Measurements from ENCODE around the gene SESN3. TPM values are rescaled to one million over a fixed set of nuclear protein-coding genes. Genes with fewer than 3 reads are reported as not detected.

SESN3 gene
- total RNA-seq, 1 experiment from 2014 or later: 0.55 TPM

DNA sequence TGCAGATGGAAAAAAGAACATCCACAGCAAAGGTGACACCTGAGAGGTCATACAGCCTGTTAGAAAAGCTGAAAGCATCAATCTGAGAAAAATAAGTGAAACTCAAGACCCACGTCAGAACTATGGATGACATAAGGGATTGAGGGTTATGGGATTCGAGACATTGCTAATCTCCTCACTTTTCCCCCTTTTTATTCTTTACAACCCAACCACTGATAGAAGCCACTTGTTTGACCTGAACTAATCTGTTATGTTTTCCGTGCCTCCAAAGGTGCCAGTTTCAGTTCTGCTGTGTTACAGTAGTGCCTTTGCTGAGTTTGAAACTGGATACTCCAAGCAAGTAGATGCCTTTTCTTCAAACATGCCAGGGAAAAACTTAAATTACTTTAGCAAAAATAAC lies 16.9 kb upstream of the SESN3 start:
- Histone ChIP-seq H3K36me3 (ENCODE audit: low read depth, low read length) (no peaks in the 10 kb centered on the region), H3K4me1 (ENCODE audit: insufficient read depth, low read length) (no peaks in the 10 kb centered on the region), H3K9ac (ENCODE audit: low read length) (no peak overlapping the region), H3K27ac (ENCODE audit: low read length) (no peak overlapping the region), H3K9me3 (ENCODE audit: low read length) (no peaks in the 10 kb centered on the region), H3F3A (ENCODE audit: low read length, unreplicated experiment) (no peaks in the 10 kb centered on the region), H3K79me2 (ENCODE audit: low read length) (no peaks in the 10 kb centered on the region), H4K20me1 (ENCODE audit: low read length) (no peaks in the 10 kb centered on the region), H3K9me2 (replicated peaks; ENCODE audit: low read length) (no peaks in the 10 kb centered on the region), H3K27me3 (ENCODE audit: low read length) (peaks cover 53% of the 10 kb centered on the region), H3K4me2 (ENCODE audit: low read length) (no peak overlapping the region), H3K4me3 (ENCODE audit: low read length) (no peak overlapping the region), H2AFZ (ENCODE audit: low read length) (no peak overlapping the region)
- CTCF ChIA-PET: no interaction called here
- TF ChIP-seq, protein P1, sequence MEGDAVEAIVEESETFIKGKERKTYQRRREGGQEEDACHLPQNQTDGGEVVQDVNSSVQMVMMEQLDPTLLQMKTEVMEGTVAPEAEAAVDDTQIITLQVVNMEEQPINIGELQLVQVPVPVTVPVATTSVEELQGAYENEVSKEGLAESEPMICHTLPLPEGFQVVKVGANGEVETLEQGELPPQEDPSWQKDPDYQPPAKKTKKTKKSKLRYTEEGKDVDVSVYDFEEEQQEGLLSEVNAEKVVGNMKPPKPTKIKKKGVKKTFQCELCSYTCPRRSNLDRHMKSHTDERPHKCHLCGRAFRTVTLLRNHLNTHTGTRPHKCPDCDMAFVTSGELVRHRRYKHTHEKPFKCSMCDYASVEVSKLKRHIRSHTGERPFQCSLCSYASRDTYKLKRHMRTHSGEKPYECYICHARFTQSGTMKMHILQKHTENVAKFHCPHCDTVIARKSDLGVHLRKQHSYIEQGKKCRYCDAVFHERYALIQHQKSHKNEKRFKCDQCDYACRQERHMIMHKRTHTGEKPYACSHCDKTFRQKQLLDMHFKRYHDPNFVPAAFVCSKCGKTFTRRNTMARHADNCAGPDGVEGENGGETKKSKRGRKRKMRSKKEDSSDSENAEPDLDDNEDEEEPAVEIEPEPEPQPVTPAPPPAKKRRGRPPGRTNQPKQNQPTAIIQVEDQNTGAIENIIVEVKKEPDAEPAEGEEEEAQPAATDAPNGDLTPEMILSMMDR (conservative IDR thresholded peaks at IDR 0.05; ENCODE audit: low read depth, low read length): no peak
- no peak for TF ChIP-seq EZH2 (IDR thresholded peaks at IDR 0.05; ENCODE audit: low read length, unreplicated experiment)
- no peak for TF ChIP-seq EZH2phosphoT487 (IDR thresholded peaks at IDR 0.05; ENCODE audit: borderline replicate concordance, low read length)
- ATAC-seq (no peak), DNase-seq (no peak)
- intact Hi-C loops (cut with micrococcal nuclease): no loop called here
- no TSS peak for BruUV-seq (replicated peaks)
- POLR2A ChIA-PET (ENCODE audit: unreplicated experiment): no interaction called here

DNA sequence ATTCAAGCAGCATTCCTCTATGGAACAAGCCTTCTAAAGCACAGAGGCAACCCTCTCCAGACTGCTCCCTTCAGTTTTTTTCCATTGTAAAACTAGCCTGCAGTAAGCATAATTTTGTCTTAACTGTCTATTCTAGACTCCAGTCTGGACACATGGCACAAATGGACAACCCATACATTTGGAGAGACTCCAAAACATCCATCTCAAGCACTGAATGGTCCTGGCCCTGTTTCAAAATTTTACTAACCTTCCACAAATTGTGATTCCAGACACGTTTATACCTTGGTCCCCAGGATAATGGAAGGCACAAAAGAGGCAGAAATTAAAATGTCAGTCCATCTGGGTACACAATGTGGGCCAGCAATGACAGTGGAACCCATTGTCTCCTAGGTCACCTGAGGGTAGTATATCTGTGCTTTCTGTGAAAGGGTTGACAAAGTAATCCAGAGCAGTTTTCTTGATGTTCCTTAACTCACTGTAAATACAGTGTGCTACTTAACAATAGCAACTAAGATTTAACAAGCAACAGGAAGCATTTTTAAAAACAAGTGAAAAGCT lies 16.2 kb upstream of the SESN3 start:
- Histone ChIP-seq H3K4me1 (ENCODE audit: insufficient read depth, low read length) (no peaks in the 10 kb centered on the region), H4K20me1 (ENCODE audit: low read length) (no peaks in the 10 kb centered on the region), H3K9ac (ENCODE audit: low read length) (no peak overlapping the region), H3K27me3 (ENCODE audit: low read length) (peaks cover 56% of the 10 kb centered on the region), H2AFZ (ENCODE audit: low read length) (no peak overlapping the region), H3K79me2 (ENCODE audit: low read length) (no peaks in the 10 kb centered on the region), H3K9me3 (ENCODE audit: low read length) (no peaks in the 10 kb centered on the region), H3K36me3 (ENCODE audit: low read depth, low read length) (no peaks in the 10 kb centered on the region), H3K27ac (ENCODE audit: low read length) (no peak overlapping the region), H3F3A (ENCODE audit: low read length, unreplicated experiment) (no peaks in the 10 kb centered on the region), H3K9me2 (replicated peaks; ENCODE audit: low read length) (no peaks in the 10 kb centered on the region), H3K4me2 (ENCODE audit: low read length) (no peak overlapping the region), H3K4me3 (ENCODE audit: low read length) (no peak overlapping the region)
- TF ChIP-seq, protein P1 (conservative IDR thresholded peaks at IDR 0.05; ENCODE audit: low read depth, low read length): no peak
- no peak for TF ChIP-seq EZH2phosphoT487 (IDR thresholded peaks at IDR 0.05; ENCODE audit: borderline replicate concordance, low read length)
- TF ChIP-seq EZH2 (IDR thresholded peaks at IDR 0.05; ENCODE audit: low read length, unreplicated experiment): no peak
- intact Hi-C loops (cut with micrococcal nuclease): no loop called here
- no peak for ATAC-seq
- DNase-seq: no peak
- no TSS peak for BruUV-seq (replicated peaks)
- ChIA-PET POLR2A (ENCODE audit: unreplicated experiment) (no interaction called here), CTCF (no interaction called here)

DNA sequence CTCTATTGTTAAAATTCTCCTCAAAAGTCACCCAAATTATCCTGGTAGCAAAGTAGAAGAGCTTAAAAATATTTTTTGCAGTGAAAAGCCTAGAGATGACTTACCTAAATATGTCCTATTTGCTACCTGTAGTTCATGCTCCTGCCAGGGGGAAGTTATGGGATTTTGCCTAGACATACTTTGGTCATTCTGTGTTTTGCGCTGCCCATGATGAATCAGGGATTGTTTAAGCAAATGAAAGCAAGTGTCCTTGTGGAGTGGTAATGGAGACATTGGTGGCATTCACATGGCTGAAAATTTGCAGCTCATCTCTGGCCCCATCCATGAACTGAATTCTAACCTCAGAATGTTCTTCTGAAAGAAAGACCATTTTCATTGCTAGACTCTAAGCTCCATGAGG lies 14.6 kb upstream of the SESN3 start:
- H2AFZ ChIP-seq (ENCODE audit: low read length): no peak overlapping the region
- intact Hi-C loops (cut with micrococcal nuclease): no loop called here
- H3K4me1 ChIP-seq (ENCODE audit: insufficient read depth, low read length): no peaks in the 10 kb centered on the region
- ChIA-PET CTCF (no interaction called here), POLR2A (ENCODE audit: unreplicated experiment) (no interaction called here)
- no peak overlapping the region for H3K4me2 ChIP-seq (ENCODE audit: low read length)
- no peaks in the 10 kb centered on the region for H3F3A ChIP-seq (ENCODE audit: low read length, unreplicated experiment)
- no peak overlapping the region for H3K27ac ChIP-seq (ENCODE audit: low read length)
- TF ChIP-seq, protein P1 (conservative IDR thresholded peaks at IDR 0.05; ENCODE audit: low read depth, low read length): no peak
- TF ChIP-seq EZH2phosphoT487 (IDR thresholded peaks at IDR 0.05; ENCODE audit: borderline replicate concordance, low read length) (no peak), EZH2 (IDR thresholded peaks at IDR 0.05; ENCODE audit: low read length, unreplicated experiment) (no peak)
- no peaks in the 10 kb centered on the region for H3K9me2 ChIP-seq (replicated peaks; ENCODE audit: low read length)
- no peak overlapping the region for H3K9ac ChIP-seq (ENCODE audit: low read length)
- peaks cover 61% of the 10 kb centered on the region for H3K27me3 ChIP-seq (ENCODE audit: low read length)
- BruUV-seq (replicated peaks): no TSS peak
- H4K20me1 ChIP-seq (ENCODE audit: low read length): no peaks in the 10 kb centered on the region
- H3K36me3 ChIP-seq (ENCODE audit: low read depth, low read length): no peaks in the 10 kb centered on the region
- ATAC-seq: no peak
- H3K4me3 ChIP-seq (ENCODE audit: low read length): no peak overlapping the region
- DNase-seq: no peak
- no peaks in the 10 kb centered on the region for H3K79me2 ChIP-seq (ENCODE audit: low read length)
- H3K9me3 ChIP-seq (ENCODE audit: low read length): no peaks in the 10 kb centered on the region

All from PC-3 (cell line).